ENCODE results near the gene MFAP2.
"Not testable (repeated sequence)": the region's sequence is repeated elsewhere in the genome, so short reads cannot be mapped to it uniquely, and the experiment has no call there.

MFAP2 gene

DNA sequence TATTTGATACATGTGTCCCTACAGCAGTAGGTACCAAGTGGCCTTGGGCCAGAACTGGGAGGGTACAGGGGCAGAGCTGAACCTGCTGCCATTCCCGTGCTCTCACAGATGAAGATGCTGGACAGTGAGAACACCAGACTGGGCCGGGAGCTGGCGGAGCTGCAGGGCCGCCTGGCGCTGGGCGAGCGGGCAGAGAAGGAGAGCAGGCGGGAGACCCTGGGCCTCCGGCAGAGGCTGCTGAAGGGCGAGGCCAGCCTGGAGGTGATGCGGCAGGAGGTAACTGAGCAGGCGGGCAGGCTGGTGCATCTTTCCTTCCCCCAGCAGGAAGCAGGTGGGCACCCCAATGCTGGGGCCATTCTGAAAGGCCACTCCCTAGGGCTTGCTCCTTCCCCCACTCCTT lies 21.9 kb downstream of the MFAP2 start:
- DNase-seq, result no peak

DNA sequence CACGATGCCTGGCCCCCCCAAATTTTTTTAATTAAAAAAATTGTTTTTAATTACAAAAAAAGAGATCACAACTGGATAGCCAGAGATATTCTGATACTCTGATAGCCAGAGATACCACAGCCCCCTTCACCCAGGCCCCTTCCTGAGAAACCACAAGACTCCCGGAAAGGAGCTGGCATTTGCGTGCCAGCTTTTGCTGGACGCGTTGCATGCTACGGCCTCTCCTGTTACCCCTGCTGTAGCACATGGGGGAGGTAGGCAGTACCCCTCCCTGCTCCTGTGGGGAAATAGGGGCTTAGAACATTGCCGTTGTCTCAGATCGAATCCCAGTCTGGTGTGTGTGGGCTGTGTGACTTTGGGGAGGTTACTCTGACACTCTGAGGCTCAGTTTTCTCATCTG lies 22.7 kb downstream of the MFAP2 start:
- no peak for DNase-seq

DNA sequence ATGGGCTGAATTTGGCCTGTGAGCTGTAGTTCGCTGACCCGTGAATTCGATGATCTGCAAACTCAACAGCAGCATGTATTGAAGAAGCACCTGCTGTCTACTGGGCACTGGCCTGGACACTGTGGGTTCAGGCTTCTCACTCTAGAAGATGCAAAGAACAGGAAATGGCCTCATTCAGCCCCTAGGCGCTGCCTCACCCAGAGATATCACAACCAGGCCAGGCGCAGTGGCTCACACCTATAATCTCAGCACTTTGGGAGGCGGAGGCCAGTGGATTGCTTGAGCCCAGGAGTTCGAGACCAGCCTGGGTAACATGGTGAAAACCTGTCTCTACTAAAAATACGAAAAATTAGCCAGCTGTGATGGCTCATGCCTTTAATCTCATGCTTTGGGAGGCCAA lies 23.6 kb downstream of the MFAP2 start:
- DNase-seq, result no peak

DNA sequence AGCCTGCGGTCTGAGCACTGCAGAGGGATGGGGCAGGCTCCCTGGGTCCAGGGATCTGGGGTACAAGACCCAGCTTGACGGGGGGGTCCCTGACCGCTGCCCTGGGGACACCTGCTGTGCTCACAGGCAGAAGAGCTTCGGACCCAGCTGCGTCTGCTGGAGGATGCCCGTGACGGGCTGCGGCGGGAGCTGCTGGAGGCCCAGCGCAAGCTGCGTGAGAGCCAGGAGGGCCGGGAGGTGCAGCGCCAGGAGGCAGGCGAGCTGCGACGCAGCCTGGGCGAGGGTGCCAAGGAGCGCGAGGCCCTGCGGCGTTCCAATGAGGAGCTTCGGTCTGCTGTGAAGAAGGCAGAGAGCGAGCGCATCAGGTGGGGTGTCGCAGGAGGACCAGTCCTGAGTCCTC lies 25.2 kb downstream of the MFAP2 start:
- DNase-seq, result no peak

DNA sequence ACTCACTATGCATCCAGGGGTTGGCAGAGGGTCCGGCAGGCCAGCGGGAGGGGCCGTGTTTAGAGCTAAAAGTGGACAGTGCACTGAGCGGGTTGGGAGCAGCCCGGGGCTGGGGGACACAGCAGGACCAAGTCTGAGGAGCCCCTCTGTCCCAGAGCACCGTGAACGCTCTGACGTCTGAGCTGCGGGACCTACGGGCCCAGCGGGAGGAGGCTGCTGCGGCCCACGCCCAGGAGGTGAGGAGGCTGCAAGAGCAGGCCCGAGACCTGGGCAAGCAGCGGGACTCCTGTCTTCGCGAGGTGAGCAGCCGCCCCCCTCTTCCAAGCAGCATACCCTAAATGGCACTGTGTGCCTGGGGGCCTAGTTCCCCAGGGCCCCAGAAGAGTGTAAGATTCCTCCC lies 25.8 kb downstream of the MFAP2 start:
- no peak for DNase-seq

DNA sequence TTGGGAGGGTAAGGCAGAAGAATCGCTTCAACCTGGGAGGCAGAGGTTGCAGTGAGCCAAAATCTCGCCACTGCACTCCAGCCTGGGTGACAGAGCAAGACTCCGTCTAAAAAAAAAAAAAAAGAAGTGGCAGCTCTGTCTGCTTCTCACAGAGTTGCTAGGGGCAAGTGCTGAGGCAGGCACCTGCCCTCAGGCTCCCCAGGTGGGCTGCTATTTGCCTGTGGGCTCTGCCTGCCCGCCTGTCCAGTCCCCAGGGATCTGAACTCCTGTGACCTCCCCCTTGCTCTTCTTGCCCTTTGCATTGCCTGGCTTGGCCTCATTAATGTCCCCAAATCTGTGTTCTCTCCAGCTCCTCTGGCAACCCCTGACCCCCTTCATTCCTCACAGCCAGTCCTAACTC lies 28.0 kb downstream of the MFAP2 start:
- not testable (repeated sequence) for DNase-seq

DNA sequence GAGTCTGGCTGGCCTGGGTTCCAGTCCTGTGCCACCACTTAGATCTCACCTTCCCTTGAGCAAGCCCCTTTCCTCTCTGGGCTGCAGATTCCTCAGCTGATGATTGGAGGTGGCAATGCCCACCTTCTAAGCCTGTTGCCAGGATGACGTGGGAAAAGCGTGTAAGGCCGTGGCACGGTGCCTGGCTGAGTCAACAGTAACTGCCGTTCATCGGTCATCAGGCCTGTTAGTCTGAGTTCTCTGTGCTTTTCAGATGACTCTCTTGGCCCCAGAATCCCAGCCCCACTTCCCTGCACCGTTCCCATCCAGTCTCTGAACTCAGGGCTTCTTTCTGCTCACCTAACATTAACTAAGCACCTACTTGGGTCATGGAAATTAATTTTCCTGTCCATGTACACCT lies 31.4 kb downstream of the MFAP2 start:
- DNase-seq, result not testable (repeated sequence)

DNA sequence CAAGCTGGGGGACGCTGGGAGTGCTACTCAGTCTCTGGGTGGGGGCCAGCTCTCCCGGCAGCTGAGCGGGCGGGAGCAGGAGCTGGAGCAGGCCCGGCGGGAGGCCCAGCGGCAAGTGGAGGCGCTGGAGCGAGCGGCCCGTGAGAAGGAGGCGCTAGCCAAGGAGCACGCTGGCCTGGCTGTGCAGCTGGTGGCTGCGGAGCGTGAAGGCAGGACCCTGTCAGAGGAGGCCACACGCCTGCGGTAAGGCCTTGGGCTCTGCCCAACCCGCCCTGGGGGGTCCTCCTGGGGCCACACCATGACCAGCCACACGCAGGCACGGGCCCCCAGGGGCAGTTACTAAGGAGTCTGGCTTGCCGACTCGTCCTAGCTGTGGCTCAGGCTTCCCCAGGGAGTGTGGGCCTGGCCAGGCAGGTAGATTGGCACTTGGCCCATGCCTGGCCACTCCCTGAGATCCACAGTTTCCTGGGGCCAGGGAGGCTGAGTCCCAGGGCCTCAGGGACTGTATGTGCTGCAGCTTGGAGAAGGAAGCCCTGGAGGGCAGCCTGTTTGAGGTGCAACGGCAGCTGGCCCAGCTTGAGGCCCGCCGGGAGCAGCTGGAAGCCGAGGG lies 32.0 kb downstream of the MFAP2 start:
- not testable (repeated sequence) for DNase-seq

DNA sequence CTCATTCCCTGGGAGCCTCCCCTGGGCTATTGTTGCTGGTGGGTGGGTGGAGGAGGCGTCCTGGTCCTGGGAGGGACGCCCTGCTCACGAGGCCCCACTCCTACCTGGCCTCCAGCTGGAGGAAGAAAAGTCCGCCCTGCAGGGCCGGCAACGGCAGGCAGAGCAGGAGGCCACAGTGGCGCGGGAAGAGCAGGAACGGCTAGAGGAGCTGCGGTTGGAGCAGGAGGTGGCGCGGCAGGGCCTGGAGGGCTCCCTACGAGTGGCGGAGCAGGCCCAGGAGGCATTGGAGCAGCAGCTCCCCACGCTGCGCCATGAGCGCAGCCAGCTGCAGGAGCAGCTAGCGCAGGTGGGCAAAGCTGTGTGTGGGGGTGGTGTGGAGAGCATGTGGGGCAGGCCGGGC lies 33.8 kb downstream of the MFAP2 start:
- DNase-seq, result no peak

DNA sequence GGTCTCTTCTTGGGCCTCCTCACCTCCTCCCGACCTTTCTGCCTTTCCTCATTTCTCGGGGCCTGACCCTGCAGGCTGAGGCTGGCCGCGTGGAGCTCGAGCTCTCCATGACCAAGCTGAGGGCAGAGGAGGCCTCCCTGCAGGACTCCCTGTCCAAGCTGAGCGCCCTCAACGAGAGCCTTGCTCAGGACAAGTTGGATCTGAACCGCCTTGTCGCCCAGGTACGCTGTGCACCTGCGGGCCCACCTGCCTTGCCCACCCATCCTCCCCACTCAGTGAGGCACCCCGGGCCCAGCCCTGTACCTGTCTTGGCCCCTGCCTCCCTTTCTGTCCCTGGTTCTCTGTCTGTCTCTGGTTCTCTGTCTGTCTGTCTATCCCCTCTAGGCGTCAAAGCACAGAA lies 34.2 kb downstream of the MFAP2 start:
- not testable (repeated sequence) for DNase-seq

DNA sequence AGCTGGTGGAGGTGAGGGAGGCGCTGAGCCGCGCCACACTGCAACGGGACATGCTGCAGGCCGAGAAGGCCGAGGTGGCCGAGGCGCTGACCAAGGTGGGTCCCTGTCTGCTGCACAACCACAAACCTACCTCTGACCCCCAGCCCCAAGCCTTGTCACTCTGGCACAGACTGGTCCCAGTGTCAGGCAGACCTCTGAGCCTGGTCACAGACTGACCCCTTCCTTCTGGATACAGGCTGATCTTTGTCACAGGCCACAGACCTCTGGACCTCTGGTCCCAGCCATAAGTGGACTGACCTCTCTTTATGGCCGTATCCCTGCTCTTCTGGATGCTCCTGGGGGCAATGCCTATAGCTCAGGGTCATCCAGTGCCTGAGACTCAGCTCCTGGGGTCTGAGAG lies 34.9 kb downstream of the MFAP2 start:
- DNase-seq, result not testable (repeated sequence)

DNA sequence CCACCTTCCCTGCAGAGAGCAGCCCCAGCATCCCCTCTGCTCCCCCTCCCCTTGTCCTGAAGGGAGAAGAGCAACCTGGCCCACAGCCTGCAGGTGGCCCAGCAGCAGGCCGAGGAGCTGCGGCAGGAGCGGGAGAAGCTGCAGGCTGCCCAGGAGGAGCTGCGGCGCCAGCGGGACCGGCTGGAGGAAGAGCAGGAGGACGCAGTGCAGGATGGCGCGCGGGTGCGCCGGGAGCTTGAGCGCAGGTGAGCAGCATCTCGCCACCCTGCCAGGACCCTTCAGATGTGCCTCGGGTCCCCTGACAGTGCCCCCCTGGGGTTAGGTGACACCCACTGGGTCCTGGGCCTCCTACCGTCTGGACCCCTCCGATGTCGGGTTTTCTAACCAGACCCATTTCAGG lies 36.4 kb downstream of the MFAP2 start:
- no peak for DNase-seq

DNA sequence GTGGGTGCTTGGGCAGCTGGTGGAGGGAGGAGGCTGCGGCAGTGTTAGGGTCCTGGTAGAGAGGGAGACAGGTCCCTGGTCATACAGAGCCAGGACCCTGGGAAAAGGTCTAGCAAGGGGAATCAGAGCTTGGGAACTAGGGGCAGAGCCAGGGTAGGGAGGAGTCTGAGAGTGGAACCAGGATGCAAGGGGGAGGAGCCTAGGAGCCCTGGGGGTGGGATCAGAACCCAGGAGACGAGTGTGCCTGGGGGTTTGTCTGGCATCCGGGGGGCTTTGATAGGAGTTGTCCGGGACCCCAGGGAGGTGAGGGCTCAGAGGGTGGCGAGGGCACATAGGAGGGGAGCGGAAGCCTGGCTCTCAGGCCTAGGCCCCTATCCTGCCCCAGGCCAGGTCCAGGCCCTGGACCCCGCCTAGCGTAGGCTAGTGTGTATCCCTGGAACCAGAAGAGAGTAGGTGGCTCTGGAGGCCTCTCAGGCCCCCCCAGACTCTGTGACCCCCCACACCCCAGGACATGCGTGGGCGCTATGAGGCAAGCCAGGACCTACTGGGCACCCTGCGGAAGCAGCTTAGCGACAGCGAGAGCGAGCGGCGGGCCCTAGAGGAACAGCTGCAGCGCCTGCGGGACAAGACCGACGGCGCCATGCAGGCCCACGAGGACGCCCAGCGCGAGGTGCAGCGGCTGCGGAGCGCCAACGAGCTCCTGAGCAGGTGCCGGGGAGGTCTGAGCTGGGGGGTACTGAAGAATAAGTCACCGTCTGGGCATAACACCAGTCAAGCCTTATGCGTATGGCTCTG lies 40.8 kb downstream of the MFAP2 start:
- not testable (repeated sequence) for DNase-seq

DNA sequence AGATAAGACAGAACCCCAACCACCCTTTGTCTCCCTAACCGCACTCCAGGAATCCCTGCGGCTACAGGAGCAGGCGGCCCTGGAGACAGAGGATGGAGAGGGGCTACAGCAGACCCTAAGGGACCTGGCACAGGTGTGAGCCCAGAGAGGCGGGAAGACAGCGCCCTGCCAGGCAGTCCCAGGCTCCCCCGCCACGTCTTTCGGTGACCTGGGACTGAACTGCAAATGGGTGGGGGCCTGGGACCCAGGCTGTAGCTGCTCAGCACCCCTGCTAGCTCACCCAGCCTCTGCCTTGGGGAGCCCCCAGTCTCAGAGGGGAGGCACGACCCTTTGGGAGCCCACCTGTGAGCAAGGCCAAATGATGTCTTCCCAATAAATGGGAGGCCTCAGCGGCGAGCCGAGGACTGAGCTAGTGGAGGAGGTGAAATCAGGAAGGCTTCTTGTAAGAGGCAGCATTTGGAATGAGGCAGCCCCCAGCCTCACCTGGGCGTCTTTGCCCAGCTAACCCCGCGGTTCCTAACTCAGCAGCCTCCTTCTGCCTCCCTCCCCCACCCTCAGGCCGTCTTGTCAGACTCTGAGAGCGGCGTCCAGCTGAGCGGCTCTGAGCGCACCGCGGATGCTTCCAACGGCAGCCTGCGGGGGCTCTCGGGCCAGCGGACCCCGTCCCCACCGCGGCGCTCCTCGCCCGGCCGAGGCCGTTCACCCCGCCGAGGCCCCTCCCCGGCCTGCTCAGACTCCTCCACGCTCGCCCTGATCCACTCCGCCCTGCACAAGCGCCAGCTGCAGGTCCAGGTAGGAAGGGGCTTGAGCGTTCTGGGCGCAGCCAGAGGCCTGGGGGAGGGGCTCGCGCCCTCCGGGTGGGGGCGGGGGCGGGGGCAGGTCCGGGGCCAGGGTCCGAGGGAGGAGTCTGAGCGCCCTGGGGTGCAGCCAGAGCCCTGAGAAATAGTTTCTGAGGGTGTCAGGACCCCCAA lies 41.8 kb downstream of the MFAP2 start:
- no peak for DNase-seq

DNA sequence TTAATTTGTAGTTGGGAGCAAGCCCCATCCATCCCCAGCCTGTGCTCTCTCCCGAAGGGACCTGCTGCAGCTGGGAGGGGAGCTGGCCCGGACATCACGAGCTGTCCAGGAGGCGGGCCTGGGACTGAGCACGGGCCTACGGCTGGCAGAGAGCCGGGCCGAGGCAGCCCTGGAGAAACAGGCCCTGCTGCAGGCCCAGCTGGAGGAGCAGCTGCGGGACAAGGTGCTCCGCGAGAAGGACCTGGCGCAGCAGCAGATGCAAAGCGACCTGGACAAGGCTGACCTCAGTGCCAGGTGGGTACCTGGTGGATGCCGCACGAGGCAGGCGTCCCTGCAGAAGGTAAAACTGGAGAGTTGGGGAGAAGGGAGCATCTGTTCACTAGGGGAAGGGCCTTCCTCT lies 43.8 kb downstream of the MFAP2 start:
- DNase-seq, result not testable (repeated sequence)

DNA sequence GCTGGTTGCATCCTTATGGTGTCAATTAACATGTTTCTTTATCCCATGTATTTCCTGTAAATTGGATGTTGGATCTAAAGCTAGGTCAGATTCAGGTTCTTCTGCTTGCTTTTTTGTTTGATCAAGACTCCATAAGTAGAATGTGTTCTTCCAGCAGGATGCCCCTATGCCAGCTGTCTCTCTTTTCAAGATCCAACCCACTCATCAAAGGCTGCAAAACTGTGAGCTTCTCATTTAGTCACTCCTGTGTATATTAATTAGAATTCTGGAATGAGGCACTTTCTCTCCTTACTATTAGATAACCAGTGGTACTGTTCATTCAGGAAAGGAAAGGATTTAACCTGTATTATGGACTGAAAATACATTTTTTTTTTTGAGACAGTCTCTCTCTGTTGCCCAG lies 46.5 kb downstream of the MFAP2 start:
- DNase-seq, result not testable (repeated sequence)

DNA sequence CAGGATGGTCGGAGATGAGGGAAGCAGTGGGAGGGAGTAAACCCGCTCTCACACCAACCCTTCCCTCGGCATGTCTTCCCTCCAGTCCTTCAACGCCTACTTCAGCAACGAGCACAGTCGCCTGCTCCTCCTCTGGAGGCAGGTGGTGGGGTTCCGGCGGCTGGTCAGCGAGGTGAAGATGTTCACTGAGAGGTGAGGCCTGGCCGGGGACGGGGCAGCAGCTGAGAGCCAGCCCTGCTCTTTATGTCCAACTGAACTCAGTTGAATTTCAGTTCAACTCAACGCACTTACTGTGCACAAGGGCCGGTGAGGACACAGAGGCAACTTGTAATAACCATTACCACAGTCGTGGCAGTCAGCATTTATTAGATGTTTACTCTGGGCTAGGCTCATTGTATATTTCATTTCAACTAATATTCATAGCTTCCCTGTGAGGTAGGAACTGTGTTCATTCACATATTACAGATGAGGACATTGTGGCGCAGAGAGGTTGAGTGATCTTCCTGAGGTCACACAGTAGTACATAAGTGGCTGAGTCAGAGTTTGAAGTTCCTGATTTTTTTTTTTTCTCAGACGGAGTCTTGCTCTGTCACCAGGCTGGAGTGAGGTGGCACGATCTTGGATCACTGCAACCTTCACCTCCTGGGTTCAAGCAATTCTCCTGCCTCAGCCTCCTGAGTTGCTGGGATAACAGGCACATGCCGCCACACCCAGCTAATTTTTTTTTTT lies 49.0 kb downstream of the MFAP2 start:
- not testable (repeated sequence) for DNase-seq

DNA sequence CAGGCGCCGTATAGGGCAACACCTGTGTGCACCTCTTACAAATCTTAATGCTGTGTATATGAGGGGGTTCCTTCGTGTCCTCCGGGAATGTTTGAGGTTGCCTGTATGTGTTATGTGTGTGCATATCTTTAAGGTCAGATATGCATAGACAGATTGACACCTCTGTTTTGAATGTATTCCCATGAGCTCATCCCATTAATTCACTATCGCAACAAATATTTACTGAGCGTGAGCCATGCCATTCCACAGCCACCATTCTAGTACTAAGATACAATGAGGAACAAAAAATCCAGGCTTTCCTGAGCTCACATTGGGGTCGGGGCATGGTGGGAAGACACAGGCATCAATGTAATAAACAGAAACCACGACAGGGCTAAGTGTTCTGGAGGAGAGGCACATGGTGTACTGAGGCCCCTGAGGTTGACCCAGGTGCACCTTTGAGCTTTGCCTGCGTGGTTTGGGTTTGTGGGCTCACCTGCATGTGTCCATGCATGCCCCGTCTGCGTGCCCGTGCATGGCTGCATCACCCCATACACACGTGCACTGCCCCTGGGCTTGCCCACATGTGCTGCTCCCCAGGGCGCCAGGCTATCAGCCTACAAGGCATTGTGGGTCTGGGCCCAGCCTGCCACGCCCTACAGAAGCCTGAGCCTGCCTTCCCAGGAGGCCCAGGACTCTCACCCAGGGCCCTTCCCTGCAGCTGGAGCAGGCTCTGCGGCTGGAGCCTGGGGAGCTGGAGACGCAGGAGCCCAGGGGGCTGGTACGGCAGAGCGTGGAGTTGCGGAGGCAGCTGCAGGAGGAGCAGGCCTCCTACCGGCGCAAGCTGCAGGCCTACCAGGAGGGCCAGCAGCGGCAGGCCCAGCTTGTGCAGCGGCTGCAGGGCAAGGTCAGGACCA lies 51.0 kb downstream of the MFAP2 start:
- not testable (repeated sequence) for DNase-seq

DNA sequence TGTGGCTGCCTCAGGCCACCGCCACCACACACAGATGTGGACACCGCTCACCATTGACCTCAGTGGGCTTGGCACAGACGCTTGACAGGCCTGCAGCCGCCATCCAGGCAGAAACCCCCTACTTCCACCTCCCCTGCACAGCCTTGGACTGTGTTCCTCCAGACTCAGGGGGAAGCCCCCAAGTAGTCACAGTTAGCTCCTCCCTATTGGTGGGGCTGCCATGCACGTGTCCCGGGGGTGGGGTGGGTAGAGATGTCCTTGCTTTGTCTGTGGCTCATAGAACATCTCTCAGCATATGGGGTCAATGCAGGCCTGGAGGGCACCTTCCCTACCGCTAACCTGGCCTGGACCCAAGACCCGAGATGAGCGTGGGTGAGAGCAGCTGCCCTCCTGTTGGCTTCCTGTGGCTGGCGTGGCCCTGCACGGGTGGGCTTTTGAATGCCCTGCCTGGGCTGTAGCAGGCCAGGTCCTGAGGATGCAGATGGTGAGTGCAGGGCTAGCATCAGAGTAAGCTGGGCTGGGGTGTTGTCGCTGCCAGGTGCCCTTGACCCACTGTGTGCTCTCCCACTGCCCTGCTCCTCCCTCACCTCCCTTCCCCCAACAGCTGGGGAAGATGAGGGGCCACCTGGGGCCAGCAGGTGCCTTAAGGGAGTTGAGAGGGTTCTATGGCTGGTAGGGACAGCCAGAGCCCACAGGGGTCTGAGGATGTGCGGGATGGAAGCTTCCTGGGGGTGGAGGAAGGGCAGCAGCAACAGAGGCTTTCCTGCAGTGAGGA lies 52.5 kb downstream of the MFAP2 start:
- no peak for DNase-seq

DNA sequence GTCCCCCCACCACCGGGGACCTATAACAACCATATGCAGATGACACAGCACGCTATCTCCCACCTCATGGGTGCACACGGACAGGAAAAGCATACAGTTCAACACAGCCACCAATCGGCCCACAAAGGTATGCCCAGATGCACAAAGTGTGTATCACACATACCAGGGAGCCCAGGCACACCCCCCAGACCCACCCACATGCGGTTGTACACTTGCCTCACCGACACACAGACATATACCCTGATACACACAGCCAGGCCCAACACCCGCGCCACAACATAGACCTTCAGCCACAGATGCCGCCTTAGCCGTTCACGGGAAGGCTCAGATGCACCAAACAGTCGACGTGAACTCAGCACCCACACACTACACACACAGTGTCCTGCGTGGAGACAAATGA lies 53.2 kb downstream of the MFAP2 start:
- no peak for DNase-seq
